HepG2 (cell line): ENCODE data around the gene ZNF574. TPM values are rescaled to one million over a fixed set of nuclear protein-coding genes. Genes with fewer than 3 reads are reported as not detected.
A peak's percentile ranks its signal among the peaks of the same experiment; 100 is the strongest.

Source experiments
- MEF2D ChIP-seq: sonication (generic); formaldehyde crosslinking; IDR thresholded peaks from 2 replicates; pipeline ENCODE4 v1.5.1; 2020; ENCODE audit warnings: mild to moderate bottlenecking, missing genetic modification reagents
- MIER2 ChIP-seq: IDR thresholded peaks from 2 replicates; pipeline ENCODE4 v1.6.1; 2016; ENCODE audit warnings: missing biosample characterization, missing genetic modification reagents
- NFE2 ChIP-seq: sonication (generic); formaldehyde crosslinking; IDR thresholded peaks from 2 replicates; pipeline ENCODE4 v1.4.0; 2020; ENCODE audit warnings: missing genetic modification reagents
- PCBP2 ChIP-seq: fragments of 200-400 bp; formaldehyde crosslinking; optimal IDR thresholded peaks from 2 replicates; pipeline ENCODE3; 2018; ENCODE audit warnings: low read length, low read depth; ENCODE audit not compliant: poor library complexity, severe bottlenecking
- TBL1XR1 ChIP-seq: fragments of 150-350 bp; IDR thresholded peaks from 2 replicates; pipeline ENCODE4 v1.6.1; 2014; ENCODE audit warnings: borderline replicate concordance, low read length; ENCODE audit not compliant: partially characterized antibody
- U2AF2 ChIP-seq: fragments of 200-400 bp; formaldehyde crosslinking; IDR thresholded peaks from 2 replicates; pipeline ENCODE4 v1.6.1; 2017; ENCODE audit warnings: low read depth, mild to moderate bottlenecking, low read length
- ZNF12 ChIP-seq: sonication (generic); formaldehyde crosslinking; IDR thresholded peaks from 2 replicates; pipeline ENCODE4 v1.5.0; 2020; ENCODE audit warnings: missing genetic modification reagents
- polyA plus RNA-seq, 8 experiments: library from polyadenylated mRNA; depleted of rRNA in 3 of 8; stranded (reverse) in 7 of 8; unstranded in 1 of 8; fragments of >200 nt; fragmentation: Illumina TruSeq in 4 of 8; extraction: Trizol in 4 of 8; gene quantifications; 2 replicates each; pipeline versions ENCODE4 v1.2.1 to v1.2.3, GENCODE V29; 2011 to 2016; ENCODE audit warnings: low read depth in 4 of 8, missing spikeins in 1 of 8, mixed read lengths in 1 of 8; ENCODE audit not compliant: insufficient read depth in 1 of 8
- total RNA-seq, 5 experiments: library from RNA; depleted of rRNA; stranded (reverse); fragments of >200 nt; fragmentation: Illumina TruSeq; extraction: Trizol; gene quantifications; 2 replicates each; pipeline ENCODE4 v1.2.3, GENCODE V29; 2016; ENCODE audit warnings: low read depth in 1 of 5
- TF ChIP-seq, protein P1 (sequence below): sonication (generic); formaldehyde crosslinking; IDR thresholded peaks from 2 replicates; pipeline ENCODE4 v1.4.0; 2020; ENCODE audit warnings: missing genetic modification reagents
- TF ChIP-seq, protein P2 (sequence below): sonication (generic); formaldehyde crosslinking; IDR thresholded peaks from 2 replicates; pipeline ENCODE4 v1.8.0; 2022; ENCODE audit warnings: missing genetic modification reagents, mild to moderate bottlenecking, inconsistent platforms, borderline replicate concordance
- TF ChIP-seq, protein P3 (sequence below): IDR thresholded peaks from 2 replicates; pipeline ENCODE4 v1.6.1; 2016; ENCODE audit warnings: mild to moderate bottlenecking
- TF ChIP-seq, protein P4 (sequence below): sonication (generic); formaldehyde crosslinking; IDR thresholded peaks from 2 replicates; pipeline ENCODE4 v1.4.0; 2020; ENCODE audit warnings: missing genetic modification reagents, mild to moderate bottlenecking, borderline replicate concordance

ZNF574 gene
- total and polyA plus RNA-seq, 2 of the 13 experiments (the other 11 are each of a cell fraction or from before 2014, with no cell fraction given), result 7.7 to 7.9 TPM

DNA sequence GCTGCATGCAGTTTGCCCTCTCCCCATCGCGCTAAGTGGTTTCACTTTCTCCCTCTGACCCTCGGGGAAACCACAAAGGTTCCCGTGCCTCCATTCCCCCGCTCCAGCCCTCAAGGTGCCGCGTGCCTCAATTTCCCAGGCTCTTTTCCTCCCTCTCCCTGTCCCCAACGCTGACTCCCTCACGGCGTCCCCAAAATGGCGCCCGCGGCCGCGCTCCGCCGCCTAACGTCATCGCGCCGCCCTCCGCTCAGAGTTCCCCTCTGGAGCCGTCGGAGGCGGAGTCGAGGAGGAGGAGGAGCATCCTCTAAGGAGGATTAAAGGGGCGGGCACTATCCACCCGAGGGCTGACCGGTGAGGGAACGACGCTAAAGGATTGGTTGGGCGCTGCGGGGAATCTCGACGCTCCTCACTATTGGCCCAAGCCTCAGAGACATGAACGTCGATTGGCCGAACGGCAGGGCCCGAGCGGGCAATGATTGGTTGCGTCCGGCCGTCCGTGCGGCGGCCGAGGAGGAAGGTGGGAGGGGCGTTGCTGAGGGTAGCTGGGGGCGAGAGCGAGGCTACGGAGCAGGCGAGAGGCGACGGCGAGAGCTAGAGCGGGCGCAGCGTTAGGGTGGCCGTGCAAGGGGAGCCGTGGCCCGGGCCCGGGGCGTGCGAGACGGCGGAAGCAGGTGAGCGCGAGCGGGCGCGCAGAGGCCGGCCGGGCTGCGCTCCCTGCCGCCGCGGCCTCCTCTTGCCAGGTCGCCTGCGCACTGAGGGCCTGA lies at the start of gene ZNF574 (continued):
- TF ChIP-seq, protein P1, sequence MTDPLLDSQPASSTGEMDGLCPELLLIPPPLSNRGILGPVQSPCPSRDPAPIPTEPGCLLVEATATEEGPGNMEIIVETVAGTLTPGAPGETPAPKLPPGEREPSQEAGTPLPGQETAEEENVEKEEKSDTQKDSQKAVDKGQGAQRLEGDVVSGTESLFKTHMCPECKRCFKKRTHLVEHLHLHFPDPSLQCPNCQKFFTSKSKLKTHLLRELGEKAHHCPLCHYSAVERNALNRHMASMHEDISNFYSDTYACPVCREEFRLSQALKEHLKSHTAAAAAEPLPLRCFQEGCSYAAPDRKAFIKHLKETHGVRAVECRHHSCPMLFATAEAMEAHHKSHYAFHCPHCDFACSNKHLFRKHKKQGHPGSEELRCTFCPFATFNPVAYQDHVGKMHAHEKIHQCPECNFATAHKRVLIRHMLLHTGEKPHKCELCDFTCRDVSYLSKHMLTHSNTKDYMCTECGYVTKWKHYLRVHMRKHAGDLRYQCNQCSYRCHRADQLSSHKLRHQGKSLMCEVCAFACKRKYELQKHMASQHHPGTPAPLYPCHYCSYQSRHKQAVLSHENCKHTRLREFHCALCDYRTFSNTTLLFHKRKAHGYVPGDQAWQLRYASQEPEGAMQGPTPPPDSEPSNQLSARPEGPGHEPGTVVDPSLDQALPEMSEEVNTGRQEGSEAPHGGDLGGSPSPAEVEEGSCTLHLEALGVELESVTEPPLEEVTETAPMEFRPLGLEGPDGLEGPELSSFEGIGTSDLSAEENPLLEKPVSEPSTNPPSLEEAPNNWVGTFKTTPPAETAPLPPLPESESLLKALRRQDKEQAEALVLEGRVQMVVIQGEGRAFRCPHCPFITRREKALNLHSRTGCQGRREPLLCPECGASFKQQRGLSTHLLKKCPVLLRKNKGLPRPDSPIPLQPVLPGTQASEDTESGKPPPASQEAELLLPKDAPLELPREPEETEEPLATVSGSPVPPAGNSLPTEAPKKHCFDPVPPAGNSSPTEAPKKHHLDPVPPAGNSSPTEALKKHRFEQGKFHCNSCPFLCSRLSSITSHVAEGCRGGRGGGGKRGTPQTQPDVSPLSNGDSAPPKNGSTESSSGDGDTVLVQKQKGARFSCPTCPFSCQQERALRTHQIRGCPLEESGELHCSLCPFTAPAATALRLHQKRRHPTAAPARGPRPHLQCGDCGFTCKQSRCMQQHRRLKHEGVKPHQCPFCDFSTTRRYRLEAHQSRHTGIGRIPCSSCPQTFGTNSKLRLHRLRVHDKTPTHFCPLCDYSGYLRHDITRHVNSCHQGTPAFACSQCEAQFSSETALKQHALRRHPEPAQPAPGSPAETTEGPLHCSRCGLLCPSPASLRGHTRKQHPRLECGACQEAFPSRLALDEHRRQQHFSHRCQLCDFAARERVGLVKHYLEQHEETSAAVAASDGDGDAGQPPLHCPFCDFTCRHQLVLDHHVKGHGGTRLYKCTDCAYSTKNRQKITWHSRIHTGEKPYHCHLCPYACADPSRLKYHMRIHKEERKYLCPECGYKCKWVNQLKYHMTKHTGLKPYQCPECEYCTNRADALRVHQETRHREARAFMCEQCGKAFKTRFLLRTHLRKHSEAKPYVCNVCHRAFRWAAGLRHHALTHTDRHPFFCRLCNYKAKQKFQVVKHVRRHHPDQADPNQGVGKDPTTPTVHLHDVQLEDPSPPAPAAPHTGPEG (CRISPR knock-in tag), result no peak
- TF ChIP-seq MEF2D (CRISPR knock-in tag) (peak; percentile 72; the same call in 1 of the 2 replicates), TBL1XR1 (no peak), PCBP2 (no peak), MIER2 (no peak), U2AF2 (no peak), ZNF12 (no peak), NFE2 (CRISPR knock-in tag) (no peak)
- TF ChIP-seq, protein P2, sequence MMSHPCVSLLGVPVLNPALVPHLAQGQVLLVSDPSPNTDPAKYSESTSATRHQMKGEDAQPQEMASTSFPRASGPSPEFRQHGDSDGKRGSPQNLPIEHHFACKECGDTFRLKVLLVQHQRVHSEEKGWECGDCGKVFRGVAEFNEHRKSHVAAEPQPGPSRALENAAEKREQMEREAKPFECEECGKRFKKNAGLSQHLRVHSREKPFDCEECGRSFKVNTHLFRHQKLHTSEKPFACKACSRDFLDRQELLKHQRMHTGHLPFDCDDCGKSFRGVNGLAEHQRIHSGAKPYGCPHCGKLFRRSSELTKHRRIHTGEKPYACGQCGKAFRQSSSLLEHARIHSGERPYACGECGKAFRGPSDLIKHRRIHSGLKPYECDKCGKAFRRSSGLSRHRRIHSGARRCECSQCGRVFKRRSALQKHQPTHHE (CRISPR knock-in tag), result no peak
- TF ChIP-seq, protein P3, sequence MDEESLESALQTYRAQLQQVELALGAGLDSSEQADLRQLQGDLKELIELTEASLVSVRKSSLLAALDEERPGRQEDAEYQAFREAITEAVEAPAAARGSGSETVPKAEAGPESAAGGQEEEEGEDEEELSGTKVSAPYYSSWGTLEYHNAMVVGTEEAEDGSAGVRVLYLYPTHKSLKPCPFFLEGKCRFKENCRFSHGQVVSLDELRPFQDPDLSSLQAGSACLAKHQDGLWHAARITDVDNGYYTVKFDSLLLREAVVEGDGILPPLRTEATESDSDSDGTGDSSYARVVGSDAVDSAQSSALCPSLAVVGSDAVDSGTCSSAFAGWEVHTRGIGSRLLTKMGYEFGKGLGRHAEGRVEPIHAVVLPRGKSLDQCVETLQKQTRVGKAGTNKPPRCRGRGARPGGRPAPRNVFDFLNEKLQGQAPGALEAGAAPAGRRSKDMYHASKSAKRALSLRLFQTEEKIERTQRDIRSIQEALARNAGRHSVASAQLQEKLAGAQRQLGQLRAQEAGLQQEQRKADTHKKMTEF (CRISPR knock-in tag), result peak; percentile 69; the same call in 1 of the 2 replicates
- TF ChIP-seq, protein P4, sequence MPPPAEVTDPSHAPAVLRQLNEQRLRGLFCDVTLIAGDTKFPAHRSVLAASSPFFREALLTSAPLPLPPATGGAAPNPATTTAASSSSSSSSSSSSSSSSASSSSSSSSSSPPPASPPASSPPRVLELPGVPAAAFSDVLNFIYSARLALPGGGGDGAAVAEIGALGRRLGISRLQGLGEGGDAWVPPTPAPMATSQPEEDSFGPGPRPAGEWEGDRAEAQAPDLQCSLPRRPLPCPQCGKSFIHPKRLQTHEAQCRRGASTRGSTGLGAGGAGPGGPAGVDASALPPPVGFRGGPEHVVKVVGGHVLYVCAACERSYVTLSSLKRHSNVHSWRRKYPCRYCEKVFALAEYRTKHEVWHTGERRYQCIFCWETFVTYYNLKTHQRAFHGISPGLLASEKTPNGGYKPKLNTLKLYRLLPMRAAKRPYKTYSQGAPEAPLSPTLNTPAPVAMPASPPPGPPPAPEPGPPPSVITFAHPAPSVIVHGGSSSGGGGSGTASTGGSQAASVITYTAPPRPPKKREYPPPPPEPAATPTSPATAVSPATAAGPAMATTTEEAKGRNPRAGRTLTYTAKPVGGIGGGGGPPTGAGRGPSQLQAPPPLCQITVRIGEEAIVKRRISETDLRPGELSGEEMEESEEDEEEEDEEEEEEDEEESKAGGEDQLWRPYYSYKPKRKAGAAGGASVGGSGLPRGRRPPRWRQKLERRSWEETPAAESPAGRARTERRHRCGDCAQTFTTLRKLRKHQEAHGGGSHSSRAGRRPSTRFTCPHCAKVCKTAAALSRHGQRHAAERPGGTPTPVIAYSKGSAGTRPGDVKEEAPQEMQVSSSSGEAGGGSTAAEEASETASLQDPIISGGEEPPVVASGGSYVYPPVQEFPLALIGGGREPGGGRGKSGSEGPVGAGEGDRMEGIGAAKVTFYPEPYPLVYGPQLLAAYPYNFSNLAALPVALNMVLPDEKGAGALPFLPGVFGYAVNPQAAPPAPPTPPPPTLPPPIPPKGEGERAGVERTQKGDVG (CRISPR knock-in tag), result no peak
